ENCODE measurements around the gene NME4.
A peak's percentile ranks its signal among the peaks of the same experiment; 100 is the strongest.

NME4 gene

GRCh38 chr16:401468-402348 lies 4.7 kb downstream of the NME4 start, which contains the start of gene DECR2:
TSS of gene DECR2 (plus strand) at chr16:401885. CDS start at chr16:401964, 79 bp downstream.
- TF ChIP-seq, protein P1, sequence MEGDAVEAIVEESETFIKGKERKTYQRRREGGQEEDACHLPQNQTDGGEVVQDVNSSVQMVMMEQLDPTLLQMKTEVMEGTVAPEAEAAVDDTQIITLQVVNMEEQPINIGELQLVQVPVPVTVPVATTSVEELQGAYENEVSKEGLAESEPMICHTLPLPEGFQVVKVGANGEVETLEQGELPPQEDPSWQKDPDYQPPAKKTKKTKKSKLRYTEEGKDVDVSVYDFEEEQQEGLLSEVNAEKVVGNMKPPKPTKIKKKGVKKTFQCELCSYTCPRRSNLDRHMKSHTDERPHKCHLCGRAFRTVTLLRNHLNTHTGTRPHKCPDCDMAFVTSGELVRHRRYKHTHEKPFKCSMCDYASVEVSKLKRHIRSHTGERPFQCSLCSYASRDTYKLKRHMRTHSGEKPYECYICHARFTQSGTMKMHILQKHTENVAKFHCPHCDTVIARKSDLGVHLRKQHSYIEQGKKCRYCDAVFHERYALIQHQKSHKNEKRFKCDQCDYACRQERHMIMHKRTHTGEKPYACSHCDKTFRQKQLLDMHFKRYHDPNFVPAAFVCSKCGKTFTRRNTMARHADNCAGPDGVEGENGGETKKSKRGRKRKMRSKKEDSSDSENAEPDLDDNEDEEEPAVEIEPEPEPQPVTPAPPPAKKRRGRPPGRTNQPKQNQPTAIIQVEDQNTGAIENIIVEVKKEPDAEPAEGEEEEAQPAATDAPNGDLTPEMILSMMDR (IDR thresholded peaks at IDR 0.05; ENCODE audit: control extremely low read depth, extremely low read depth, low read depth, missing control alignments): peak; percentile 54
- DNase-seq (ENCODE audit: extremely low spot score): peak; percentile 99
- ChIA-PET CTCF (interaction anchor here (0.7 to 1.6 kb wide), 4 partner anchors 9 to 1353 kb away, joined by 3 to 5 read pairs (median 4); no protein-coding TSS in a partner anchor), POLR2A (interaction anchor here (0.7 kb wide), 2 partner anchors 13 to 19 kb away, joined by 11 to 12 read pairs; no protein-coding TSS in a partner anchor)

- POLR2A ChIA-PET: no interaction called here
- TF ChIP-seq, protein P1 (IDR thresholded peaks at IDR 0.05; ENCODE audit: control extremely low read depth, extremely low read depth, low read depth, missing control alignments): no peak
- DNase-seq (ENCODE audit: extremely low spot score): no peak
Observed at GRCh38 chr16:404971-405486, 8.0 kb downstream of the NME4 start.

DNA sequence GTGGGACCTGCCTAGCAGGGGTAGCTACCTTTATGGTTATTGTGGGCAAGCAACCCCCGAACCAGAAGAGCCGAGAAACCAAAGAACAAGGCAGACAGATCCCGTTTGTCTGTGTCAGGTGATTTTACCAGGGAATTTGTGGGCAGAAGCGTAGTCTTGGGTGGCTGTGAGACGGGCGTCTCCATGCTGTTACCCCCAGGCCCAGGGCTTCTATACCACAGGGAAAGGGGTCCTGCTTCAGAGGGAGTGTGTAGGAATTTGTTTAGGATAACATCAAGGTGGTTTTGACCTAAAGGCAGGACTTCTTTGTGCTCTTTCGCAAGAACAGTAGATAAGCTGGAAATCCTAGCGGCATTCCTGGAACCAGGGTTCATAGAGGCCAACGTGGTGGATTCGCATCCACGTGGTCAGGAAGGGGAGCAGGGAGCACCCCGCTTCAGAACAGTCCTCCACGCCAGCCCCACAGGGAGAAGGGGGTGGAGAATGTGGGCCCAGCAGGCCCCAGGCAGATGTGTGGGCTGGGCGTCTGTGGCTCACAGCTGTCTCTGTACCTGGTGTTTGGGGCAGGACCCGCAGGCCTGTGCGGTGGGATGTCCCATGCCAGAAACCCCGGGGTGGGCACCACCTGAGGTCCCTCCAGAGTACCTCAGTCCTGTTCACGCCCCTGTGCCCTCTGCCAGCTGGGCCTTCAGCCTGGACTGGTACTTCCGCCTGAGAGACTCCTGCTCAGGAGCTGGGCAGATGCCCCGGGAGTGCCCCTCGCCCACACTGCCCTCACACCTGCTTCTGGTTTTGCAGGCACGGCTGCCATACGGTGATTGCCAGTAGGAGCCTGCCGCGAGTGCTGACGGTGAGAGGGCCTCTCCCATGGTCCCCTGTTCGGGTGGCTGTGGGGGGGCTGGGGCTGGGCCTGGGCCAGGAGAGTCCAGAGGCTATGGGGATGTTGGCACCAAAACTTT lies 8.8 kb downstream of the NME4 start:
- DNase-seq (ENCODE audit: extremely low spot score): no peak
- POLR2A ChIA-PET: no interaction called here
- TF ChIP-seq, protein P1 (IDR thresholded peaks at IDR 0.05; ENCODE audit: control extremely low read depth, extremely low read depth, low read depth, missing control alignments): no peak
- CTCF ChIA-PET: interaction anchor here (1.2 kb wide), 1 partner anchor 12 kb away, joined by 4 read pairs; no protein-coding TSS in a partner anchor

More at GRCh38 chr16:404971-405486, 8.0 kb downstream of the NME4 start:
- CTCF ChIA-PET: no interaction called here

- CTCF ChIA-PET: no interaction called here
- TF ChIP-seq, protein P1 (IDR thresholded peaks at IDR 0.05; ENCODE audit: control extremely low read depth, extremely low read depth, low read depth, missing control alignments): no peak
- POLR2A ChIA-PET: no interaction called here
- DNase-seq (ENCODE audit: extremely low spot score): no peak
Observed at GRCh38 chr16:407253-407652, 10.3 kb downstream of the NME4 start.

DNA sequence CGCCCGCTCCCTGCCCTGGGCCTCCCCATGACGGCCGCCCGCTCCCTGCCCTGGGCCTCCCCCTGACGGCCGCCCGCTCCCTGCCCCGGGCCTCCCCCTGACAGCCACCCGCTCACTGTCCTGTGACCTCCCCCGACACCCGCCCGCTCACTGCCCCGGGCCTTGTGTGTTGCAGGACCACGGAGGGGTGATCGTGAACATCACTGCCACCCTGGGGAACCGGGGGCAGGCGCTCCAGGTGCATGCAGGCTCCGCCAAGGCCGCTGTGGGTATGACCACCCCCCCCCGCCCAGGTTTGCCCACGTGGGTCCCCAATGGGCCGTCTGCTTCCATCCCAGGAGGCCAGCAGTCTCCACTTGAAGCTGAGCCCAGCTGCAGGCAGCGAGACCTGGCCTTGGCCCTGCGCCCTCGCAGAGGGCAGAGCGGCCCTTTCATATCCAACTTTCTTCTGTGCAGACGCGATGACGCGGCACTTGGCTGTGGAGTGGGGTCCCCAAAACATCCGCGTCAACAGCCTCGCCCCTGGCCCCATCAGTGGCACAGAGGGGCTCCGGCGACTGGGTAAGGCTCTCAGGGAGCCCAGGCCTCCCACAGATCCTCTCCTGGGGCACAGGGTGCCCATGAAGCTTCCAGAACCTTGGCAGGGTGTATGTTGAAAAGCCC lies 13.6 kb downstream of the NME4 start:
- ChIA-PET POLR2A (no interaction called here), CTCF (no interaction called here)
- TF ChIP-seq, protein P1 (IDR thresholded peaks at IDR 0.05; ENCODE audit: control extremely low read depth, extremely low read depth, low read depth, missing control alignments): no peak
- DNase-seq (ENCODE audit: extremely low spot score): no peak

Measured in GM10248 (cell line).